CD4-positive, alpha-beta T cell treated with Interferon alpha-2 for 1 hour (primary cell): ENCODE measurements around the gene CHAC2.
"Not testable (repeated sequence)": the region's sequence is repeated elsewhere in the genome, so short reads cannot be mapped to it uniquely, and the experiment has no call there.

Experiments used
- DNase-seq, 2 donors: peaks; one replicate each; pipeline ENCODE4 v3.0.0-alpha.2; 2020 to 2022

Gene CHAC2

GRCh38 chr2:53767405-53768241 lies at the start of gene CHAC2:
TSS of gene CHAC2 (plus strand) at chr2:53767804. CDS start at chr2:53767887, 83 bp downstream.
- peak; percentile 86 to 87 for DNase-seq

- DNase-seq = not testable (repeated sequence)
These were observed 46.7 kb upstream of the CHAC2 start for GRCh38 chr2:53720944-53721343.

- no peak for DNase-seq
These were observed 43.1 kb upstream of the CHAC2 start for GRCh38 chr2:53724536-53724935.

- DNase-seq = no peak
These were observed 41.9 kb upstream of the CHAC2 start for GRCh38 chr2:53725662-53726061.

- no peak for DNase-seq
These were observed 39.7 kb upstream of the CHAC2 start for GRCh38 chr2:53727921-53728320.

- DNase-seq = no peak
These were observed 38.4 kb upstream of the CHAC2 start for GRCh38 chr2:53729143-53729762.

- DNase-seq = no peak
These were observed 30.5 kb upstream of the CHAC2 start for GRCh38 chr2:53737091-53737490.

- no peak for DNase-seq
These were observed 28.6 kb upstream of the CHAC2 start for GRCh38 chr2:53739032-53739431.

GRCh38 chr2:53740170-53740569 lies 27.4 kb upstream of the CHAC2 start:
- no peak for DNase-seq

GRCh38 chr2:53744395-53745065 lies 23.1 kb upstream of the CHAC2 start:
- DNase-seq = no peak

GRCh38 chr2:53750041-53750768 lies 17.4 kb upstream of the CHAC2 start:
- no peak for DNase-seq

- DNase-seq = no peak
These were observed 15.9 kb upstream of the CHAC2 start for GRCh38 chr2:53751728-53752127.

GRCh38 chr2:53752385-53752784 lies 15.2 kb upstream of the CHAC2 start:
- DNase-seq = no peak

- no peak for DNase-seq
These were observed 14.6 kb upstream of the CHAC2 start for GRCh38 chr2:53753041-53753440.

- no peak for DNase-seq
These were observed 12.5 kb upstream of the CHAC2 start for GRCh38 chr2:53755121-53755520.

GRCh38 chr2:53756644-53757043 lies 11.0 kb upstream of the CHAC2 start:
- DNase-seq = no peak

- not testable (repeated sequence) for DNase-seq
These were observed 10.4 kb upstream of the CHAC2 start for GRCh38 chr2:53757206-53757605.

- DNase-seq = no peak
These were observed 1.8 kb upstream of the CHAC2 start for GRCh38 chr2:53765767-53766166.

GRCh38 chr2:53768242-53768542 lies 588 bp downstream of the CHAC2 start:
- DNase-seq = no peak

GRCh38 chr2:53769318-53769945 lies 1.8 kb downstream of the CHAC2 start:
- no peak for DNase-seq

- DNase-seq = no peak
These were observed 2.7 kb downstream of the CHAC2 start for GRCh38 chr2:53770264-53770663.

- DNase-seq = no peak
These were observed 9.5 kb downstream of the CHAC2 start for GRCh38 chr2:53777134-53777533.
